Ishikawa (cell line): Measurements from ENCODE around the gene CD47.

ENCODE experiments used
- CEBPB ChIP-seq: IDR thresholded peaks from 2 replicates; pipeline ENCODE4 v1.6.1; 2012
- CREB1 ChIP-seq: IDR thresholded peaks from 2 replicates; pipeline ENCODE4 v1.6.1; 2012; ENCODE audit warnings: low read depth
- EGR1 ChIP-seq: IDR thresholded peaks from 2 replicates; pipeline ENCODE4 v1.6.1; 2012
- MAX ChIP-seq: IDR thresholded peaks from 2 replicates; pipeline ENCODE4 v1.6.1; 2012
- NFIC ChIP-seq: IDR thresholded peaks from 2 replicates; pipeline ENCODE4 v1.6.1; 2012
- RAD21 ChIP-seq: IDR thresholded peaks from 2 replicates; pipeline ENCODE4 v1.6.1; 2012; ENCODE audit warnings: low read depth
- REST ChIP-seq: IDR thresholded peaks from 2 replicates; pipeline ENCODE4 v1.6.1; 2012; ENCODE audit warnings: low read depth, mild to moderate bottlenecking
- TAF1 ChIP-seq: IDR thresholded peaks from 2 replicates; pipeline ENCODE4 v1.6.1; 2012; ENCODE audit warnings: low read depth, mild to moderate bottlenecking
- TCF12 ChIP-seq: IDR thresholded peaks from 2 replicates; pipeline ENCODE4 v1.6.1; 2012; ENCODE audit warnings: low read depth
- USF1 ChIP-seq: IDR thresholded peaks from 2 replicates; pipeline ENCODE4 v1.6.1; 2012
- YY1 ChIP-seq: IDR thresholded peaks from 2 replicates; pipeline ENCODE4 v1.6.1; 2012; ENCODE audit warnings: low read depth

- no peak for TF ChIP-seq REST
- no peak for TF ChIP-seq YY1
- no peak for TF ChIP-seq TAF1
- no peak for TF ChIP-seq CREB1
- TF ChIP-seq RAD21 = no peak
- no peak for TF ChIP-seq USF1
- TF ChIP-seq MAX = no peak
- no peak for TF ChIP-seq NFIC
- no peak for TF ChIP-seq TCF12
- no peak for TF ChIP-seq EGR1
- no peak for TF ChIP-seq CEBPB
These were observed 20.5 kb downstream of the CD47 start for GRCh38 chr3:108070356-108070755.
